ENCODE data around the gene THSD4. TPM values are rescaled to one million over a fixed set of nuclear protein-coding genes. Genes with fewer than 3 reads are reported as not detected.

Gene THSD4
- total RNA-seq, 6 donors from 2014 or later: 16.8 to 39.7 (median 21.7) TPM

GRCh38 chr15:71218272-71218805, 103.1 kb downstream of the THSD4 start:
- 60 to 71% methylated on average over 5 of the region's 5 CpGs for WGBS, 2 donors
- DNase-seq (no peak), ATAC-seq (ENCODE audit: low FRiP score in 2 of 2) (no peak)
- H3K4me1 ChIP-seq: peaks cover 18 to 24% (median 21%) of the 10 kb centered on the region in 4 donors
- H3K27ac ChIP-seq: no peak overlapping the region
- H3K27me3 ChIP-seq: no peaks in the 10 kb centered on the region
- no peaks in the 10 kb centered on the region for H3K9me3 ChIP-seq
- H3K36me3 ChIP-seq: no peaks in the 10 kb centered on the region
- TF ChIP-seq POLR2AphosphoS5 (IDR thresholded peaks at IDR 0.05) (no peak), EP300 (IDR thresholded peaks at IDR 0.05) (no peak), POLR2A (IDR thresholded peaks at IDR 0.05) (no peak), CTCF (IDR thresholded peaks at IDR 0.05) (no peak)
- H3K4me3 ChIP-seq: no peak overlapping the region

- no peaks in the 10 kb centered on the region for H3K9me3 ChIP-seq
- peaks cover 18 to 24% (median 21%) of the 10 kb centered on the region in 4 donors for H3K4me1 ChIP-seq
- peak overlapping the region in 1 of 4 donors; percentile 19 for H3K27ac ChIP-seq
- H3K36me3 ChIP-seq: no peaks in the 10 kb centered on the region
- 71 to 86% methylated on average over 4 of the region's 4 CpGs for WGBS, 2 donors
- no peak overlapping the region for H3K4me3 ChIP-seq
- no peaks in the 10 kb centered on the region for H3K27me3 ChIP-seq
- no peak for DNase-seq
- no peak for ATAC-seq (ENCODE audit: low FRiP score in 2 of 2)
- no peak for TF ChIP-seq CTCF (IDR thresholded peaks at IDR 0.05)
- no peak for TF ChIP-seq POLR2AphosphoS5 (IDR thresholded peaks at IDR 0.05)
- TF ChIP-seq POLR2A (IDR thresholded peaks at IDR 0.05): no peak
- TF ChIP-seq EP300 (IDR thresholded peaks at IDR 0.05): no peak
Observed at GRCh38 chr15:71219101-71219500, 103.8 kb downstream of the THSD4 start.

GRCh38 chr15:71219645-71220044, 104.4 kb downstream of the THSD4 start:
- H3K4me1 ChIP-seq: peaks cover 18 to 24% (median 21%) of the 10 kb centered on the region in 4 donors
- no peaks in the 10 kb centered on the region for H3K9me3 ChIP-seq
- H3K27ac ChIP-seq: peak overlapping the region in 1 of 4 donors; percentile 20
- H3K4me3 ChIP-seq: no peak overlapping the region
- ATAC-seq (ENCODE audit: low FRiP score in 2 of 2) (peak in 1 of 2 donors; percentile 58), DNase-seq (no peak)
- TF ChIP-seq POLR2AphosphoS5 (IDR thresholded peaks at IDR 0.05) (peak in 1 of 2 donors; percentile 12), POLR2A (IDR thresholded peaks at IDR 0.05) (no peak), EP300 (IDR thresholded peaks at IDR 0.05) (peak in 1 of 4 donors; percentile 18)
- H3K27me3 ChIP-seq: no peaks in the 10 kb centered on the region
- no peaks in the 10 kb centered on the region for H3K36me3 ChIP-seq
- 23 to 39% methylated on average over 2 of the region's 2 CpGs for WGBS, 2 donors

GRCh38 chr15:71220828-71221227, 105.6 kb downstream of the THSD4 start:
- Histone ChIP-seq H3K4me1 (peaks cover 18 to 24% (median 21%) of the 10 kb centered on the region in 4 donors), H3K27ac (no peak overlapping the region), H3K27me3 (no peaks in the 10 kb centered on the region), H3K36me3 (no peaks in the 10 kb centered on the region), H3K4me3 (no peak overlapping the region), H3K9me3 (no peaks in the 10 kb centered on the region)
- whole genome bisulfite sequencing, 2 donors: 93 to 96% methylated on average over 3 of the region's 3 CpGs
- DNase-seq (no peak), ATAC-seq (ENCODE audit: low FRiP score in 2 of 2) (no peak)
- no peak for TF ChIP-seq CTCF (IDR thresholded peaks at IDR 0.05)
- no peak for TF ChIP-seq POLR2A (IDR thresholded peaks at IDR 0.05)
- TF ChIP-seq EP300 (IDR thresholded peaks at IDR 0.05): no peak
- no peak for TF ChIP-seq POLR2AphosphoS5 (IDR thresholded peaks at IDR 0.05)

- ATAC-seq (ENCODE audit: low FRiP score in 2 of 2) (no peak), DNase-seq (no peak)
- TF ChIP-seq POLR2AphosphoS5 (IDR thresholded peaks at IDR 0.05): no peak
- no peak for TF ChIP-seq EP300 (IDR thresholded peaks at IDR 0.05)
- no peak for TF ChIP-seq CTCF (IDR thresholded peaks at IDR 0.05)
- no peak for TF ChIP-seq POLR2A (IDR thresholded peaks at IDR 0.05)
- Histone ChIP-seq H3K36me3 (no peaks in the 10 kb centered on the region), H3K4me3 (no peak overlapping the region), H3K27me3 (no peaks in the 10 kb centered on the region), H3K9me3 (no peaks in the 10 kb centered on the region), H3K27ac (no peak overlapping the region), H3K4me1 (peaks cover 18 to 24% (median 21%) of the 10 kb centered on the region in 4 donors)
- 89 to 94% methylated on average over 2 of the region's 2 CpGs for WGBS, 2 donors
Observed at GRCh38 chr15:71221417-71221816, 106.1 kb downstream of the THSD4 start.

Measured in upper lobe of left lung (tissue), 6 donors.